Activated T-helper 2 cell treated with anti-CD3 and anti-CD28 coated beads, Interferon-gamma antibody, Interleukin-2, Interleukin-4, amounts not matched to agents 10 μg/mL and 5 μg/mL and 100 μg/mL, durations not matched to agents 14 hours and 24 hours and 36 hours (primary cell): Measurements from ENCODE around the gene C2orf80. TPM values are rescaled to one million over a fixed set of nuclear protein-coding genes. Genes with fewer than 3 reads are reported as not detected.
A peak's percentile ranks its signal among the peaks of the same experiment; 100 is the strongest.
"Not testable (repeated sequence)": the region's sequence is repeated elsewhere in the genome, so short reads cannot be mapped to it uniquely, and the experiment has no call there.

Experiments used
- DNase-seq: peaks from one replicate; pipeline ENCODE4 v3.0.0; 2021; ENCODE audit warnings: low spot score
- H3K27ac Mint-ChIP-seq: one replicate; pipeline ENCODE4 v1.8.0; 2021; ENCODE audit warnings: mixed read lengths
- H3K27me3 Mint-ChIP-seq: one replicate; pipeline ENCODE4 v1.8.0; 2021; ENCODE audit warnings: low read depth, mixed read lengths
- H3K36me3 Mint-ChIP-seq: one replicate; pipeline ENCODE4 v1.8.0; 2021; ENCODE audit warnings: low read depth, mixed read lengths
- H3K4me1 Mint-ChIP-seq: one replicate; pipeline ENCODE4 v1.8.0; 2021; ENCODE audit warnings: low read depth, mixed read lengths
- H3K4me3 Mint-ChIP-seq: one replicate; pipeline ENCODE4 v1.8.0; 2021; ENCODE audit warnings: low read depth, mild to moderate bottlenecking, moderate library complexity, mixed read lengths
- H3K9me3 Mint-ChIP-seq: one replicate; pipeline ENCODE4 v1.8.0; 2021; ENCODE audit warnings: mixed read lengths
- intact Hi-C: fragments of 100-400 bp; cut with micrococcal nuclease; formaldehyde crosslinking; loops from one replicate; pipeline ENCODE4 v1.15.1; 2023
- total RNA-seq: library from RNA; stranded (reverse); gene quantifications from 2 replicates; pipeline ENCODE4 v1.2.3, GENCODE V29; 2022

C2orf80 gene
- total RNA-seq, 1 donor from 2014 or later = not detected

DNA sequence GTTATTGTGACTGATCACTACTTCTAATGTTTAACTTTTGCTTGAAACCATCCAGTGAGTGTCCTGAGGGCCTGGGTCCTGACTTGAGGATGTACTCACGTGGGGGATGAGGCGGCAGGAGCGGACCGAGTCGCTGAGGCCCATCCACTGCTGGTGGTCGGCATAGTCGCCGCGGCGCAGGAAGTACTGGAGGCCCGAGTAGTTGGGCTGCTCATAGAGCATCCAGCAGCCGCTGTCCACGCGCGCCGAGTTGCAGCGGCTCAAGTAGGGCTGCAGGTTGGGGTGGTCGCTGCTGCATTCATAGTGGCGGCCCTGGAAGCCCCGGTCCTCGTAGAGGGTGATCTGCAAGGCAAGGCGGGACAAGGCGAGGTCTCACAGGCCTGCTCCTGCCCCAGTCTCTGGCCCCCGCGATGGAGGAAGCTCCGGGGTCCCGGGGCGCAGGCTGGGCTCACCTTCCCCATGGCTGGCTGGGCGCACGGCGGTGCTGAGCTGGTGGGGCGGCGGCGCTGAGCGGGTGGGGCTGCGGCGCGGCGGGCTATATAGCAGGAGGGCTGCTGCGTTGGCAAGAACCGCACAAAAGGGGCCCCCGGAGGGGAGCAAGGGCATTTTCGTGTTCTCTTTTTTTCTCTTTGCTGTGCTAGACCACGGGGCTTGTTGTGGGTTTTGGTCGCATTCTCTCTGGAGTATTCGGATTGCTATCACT lies 65.7 kb downstream of the C2orf80 start, which contains the start of gene CRYGD:
TSS of gene CRYGD (minus strand) at position 512 of the 703 bp plus-strand sequence. CDS start at position 461, 51 bp downstream.
- intact Hi-C loops, H3K36me3 Mint-ChIP-seq, H3K4me1 Mint-ChIP-seq, H3K9me3 Mint-ChIP-seq, DNase-seq, H3K27ac Mint-ChIP-seq: not testable (repeated sequence)
- peaks cover 41% of the 10 kb centered on the region for H3K27me3 Mint-ChIP-seq
- H3K4me3 Mint-ChIP-seq = peak within 1 kb of the TSS; percentile 38

DNA sequence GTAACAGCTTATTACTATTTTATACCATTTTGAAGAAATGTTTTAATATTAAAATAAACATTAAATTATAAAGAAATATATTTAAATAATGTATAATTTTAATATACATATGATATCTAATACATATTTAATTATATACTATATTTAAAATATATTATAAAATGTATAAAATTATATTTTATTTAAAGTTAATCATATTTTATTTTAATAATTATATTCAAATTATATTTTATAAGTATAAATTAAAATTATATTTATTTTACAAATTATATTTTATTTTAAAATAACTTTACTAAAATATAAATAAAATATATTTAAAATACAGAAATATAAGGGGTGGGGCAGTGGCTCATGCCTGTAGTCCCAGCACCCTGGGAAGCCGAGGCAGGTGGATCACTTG lies 67.6 kb downstream of the C2orf80 start:
- Mint-ChIP-seq H3K4me1 (peaks cover 8% of the 10 kb centered on the region), H3K9me3 (no peaks in the 10 kb centered on the region), H3K4me3 (no peak overlapping the region), H3K27ac (no peak overlapping the region), H3K36me3 (no peaks in the 10 kb centered on the region), H3K27me3 (peaks cover 35% of the 10 kb centered on the region)
- intact Hi-C loops = no loop called here
- no peak for DNase-seq

- H3K36me3 Mint-ChIP-seq = no peaks in the 10 kb centered on the region
- H3K4me3 Mint-ChIP-seq = no peak overlapping the region
- H3K27me3 Mint-ChIP-seq = peaks cover 12% of the 10 kb centered on the region
- no peak overlapping the region for H3K27ac Mint-ChIP-seq
- H3K4me1 Mint-ChIP-seq = peaks cover 3% of the 10 kb centered on the region
- no peaks in the 10 kb centered on the region for H3K9me3 Mint-ChIP-seq
- no peak for DNase-seq
- intact Hi-C loops = no loop called here
Observed at GRCh38 chr2:208118918-208119317, 70.9 kb downstream of the C2orf80 start.

- H3K36me3 Mint-ChIP-seq, H3K27ac Mint-ChIP-seq, intact Hi-C loops, DNase-seq, H3K4me3 Mint-ChIP-seq, H3K4me1 Mint-ChIP-seq, H3K9me3 Mint-ChIP-seq, H3K27me3 Mint-ChIP-seq: not testable (repeated sequence)
Observed at GRCh38 chr2:208117390-208117789, 72.4 kb downstream of the C2orf80 start.

Other genes with a start within 250 kb of the C2orf80 start
- 7.1 and 8.4 TPM in 2 replicates for gene PLEKHM3, start 164.5 kb downstream of the C2orf80 start, total RNA-seq
- not detected in 2 replicates for gene CRYGD, start 65.5 kb downstream of the C2orf80 start, total RNA-seq
- not detected in 2 replicates for gene CRYGC, start 60.2 kb downstream of the C2orf80 start, total RNA-seq
- gene CRYGB, start 43.9 kb downstream of the C2orf80 start, total RNA-seq = not detected in 2 replicates
- gene CRYGA, start 26.4 kb downstream of the C2orf80 start, total RNA-seq = not detected in 2 replicates
- 42.7 and 46.1 TPM in 2 replicates for gene IDH1, start 65.0 kb upstream of the C2orf80 start, total RNA-seq
- gene PIKFYVE, start 76.2 kb upstream of the C2orf80 start, total RNA-seq = 30.3 and 34.1 TPM in 2 replicates
- 0.07 and 0.14 TPM in 2 replicates for gene PTH2R, start 216.8 kb upstream of the C2orf80 start, total RNA-seq